ENCODE measurements around the gene ADAMTS9. TPM values are rescaled to one million over a fixed set of nuclear protein-coding genes. Genes with fewer than 3 reads are reported as not detected.

Gene ADAMTS9
- total RNA-seq, 1 donor from 2014 or later, result 47.7 TPM

DNA sequence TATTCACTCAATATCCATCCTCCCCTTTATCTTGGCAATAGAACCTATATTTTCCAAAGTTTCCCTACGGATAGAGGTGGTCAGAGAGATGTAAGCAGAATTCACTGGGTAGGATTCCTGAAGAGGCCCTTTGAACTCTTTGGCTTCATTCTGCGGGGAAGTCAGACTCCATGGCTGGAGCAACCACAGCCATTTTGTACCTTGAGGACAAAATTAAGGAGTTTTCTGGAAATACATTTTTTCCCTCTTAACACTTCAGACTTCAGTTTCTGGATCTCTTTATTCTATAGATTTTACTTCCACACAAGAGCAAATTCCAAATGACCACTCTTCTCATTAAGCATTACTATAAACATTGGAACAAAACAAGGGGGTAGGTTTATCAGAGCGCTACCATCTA lies 43.3 kb downstream of the ADAMTS9 start:
- peaks cover 3% of the 10 kb centered on the region for H3K27me3 Mint-ChIP-seq (ENCODE audit: insufficient read depth, low read depth)
- Histone ChIP-seq H3K4me1 (peaks cover 49% of the 10 kb centered on the region), H4K20me1 (ENCODE audit: low read depth) (no peaks in the 10 kb centered on the region), H3K4me2 (no peak overlapping the region), H3K4me3 (no peak overlapping the region), H3K27me3 (no peaks in the 10 kb centered on the region), H3K9ac (no peak overlapping the region), H3K27ac (no peak overlapping the region), H3F3A (ENCODE audit: low read depth) (peaks cover 39% of the 10 kb centered on the region), H3K36me3 (peaks cover 9% of the 10 kb centered on the region), H3K9me3 (ENCODE audit: low read depth) (no peaks in the 10 kb centered on the region), H2AFZ (replicated peaks) (no peak overlapping the region), H3K79me2 (ENCODE audit: low read depth) (no peaks in the 10 kb centered on the region)
- H3K4me1 Mint-ChIP-seq, result peaks cover 40% of the 10 kb centered on the region
- TF ChIP-seq EZH2phosphoT487 (IDR thresholded peaks at IDR 0.05) (no peak), EZH2 (IDR thresholded peaks at IDR 0.05) (no peak), CTCF (IDR thresholded peaks at IDR 0.05) (no peak)
- H3K27ac Mint-ChIP-seq, result no peak overlapping the region
- no peaks in the 10 kb centered on the region for H3K9me3 Mint-ChIP-seq
- peaks cover 43% of the 10 kb centered on the region for H3K36me3 Mint-ChIP-seq
- no peak overlapping the region for H3K4me3 Mint-ChIP-seq
- no peak for DNase-seq (ENCODE audit: low spot score)

- TF ChIP-seq EZH2 (IDR thresholded peaks at IDR 0.05) (no peak), EZH2phosphoT487 (IDR thresholded peaks at IDR 0.05) (no peak), CTCF (IDR thresholded peaks at IDR 0.05) (no peak)
- H3K4me1 ChIP-seq, result peaks cover 66% of the 10 kb centered on the region
- H3K9ac ChIP-seq, result no peak overlapping the region
- H3F3A ChIP-seq (ENCODE audit: low read depth), result peaks cover 58% of the 10 kb centered on the region
- Mint-ChIP-seq H3K4me1 (peaks cover 52% of the 10 kb centered on the region), H3K9me3 (no peaks in the 10 kb centered on the region), H3K27me3 (ENCODE audit: insufficient read depth, low read depth) (peaks cover 3% of the 10 kb centered on the region), H3K36me3 (peaks cover 29% of the 10 kb centered on the region), H3K27ac (peak overlapping the region; percentile 94), H3K4me3 (peak overlapping the region; percentile 67)
- peak overlapping the region; percentile 38 for H3K4me2 ChIP-seq
- H3K9me3 ChIP-seq (ENCODE audit: low read depth), result no peaks in the 10 kb centered on the region
- H3K79me2 ChIP-seq (ENCODE audit: low read depth), result no peaks in the 10 kb centered on the region
- H3K27ac ChIP-seq, result peak overlapping the region; percentile 42
- peak; percentile 85 for DNase-seq (ENCODE audit: low spot score)
- H2AFZ ChIP-seq (replicated peaks), result no peak overlapping the region
- no peak overlapping the region for H3K4me3 ChIP-seq
- no peaks in the 10 kb centered on the region for H4K20me1 ChIP-seq (ENCODE audit: low read depth)
- no peaks in the 10 kb centered on the region for H3K27me3 ChIP-seq
- H3K36me3 ChIP-seq, result peaks cover 9% of the 10 kb centered on the region
Measured at GRCh38 chr3:64642327-64643151, 45.3 kb downstream of the ADAMTS9 start.

DNA sequence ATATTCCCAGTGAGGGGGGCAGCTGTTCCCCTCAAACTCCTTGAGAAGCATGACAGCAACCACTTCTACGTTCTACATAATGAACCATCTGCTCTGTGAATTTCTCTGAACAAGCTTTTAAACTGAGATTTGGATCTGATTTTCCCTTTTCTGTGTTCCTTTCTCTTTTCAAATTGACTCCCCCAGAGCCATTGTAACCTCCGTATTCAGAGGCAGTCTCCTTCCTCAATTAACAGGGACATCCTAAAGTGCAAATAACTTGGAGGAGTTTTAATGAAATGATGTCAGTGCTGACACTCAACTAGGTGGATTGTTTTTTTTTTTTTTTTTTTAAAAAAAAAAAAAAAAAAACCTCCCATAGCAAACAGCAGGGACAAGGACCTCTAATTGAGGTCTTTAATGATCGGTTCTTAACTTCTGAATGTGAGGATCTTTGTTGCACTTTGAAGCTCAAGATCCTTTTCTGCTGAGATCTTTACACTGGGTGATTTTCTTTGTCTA lies 48.8 kb downstream of the ADAMTS9 start:
- Mint-ChIP-seq H3K36me3 (peaks cover 19% of the 10 kb centered on the region), H3K4me3 (peak overlapping the region; percentile 18), H3K4me1 (peaks cover 47% of the 10 kb centered on the region), H3K27me3 (ENCODE audit: insufficient read depth, low read depth) (peaks cover 3% of the 10 kb centered on the region), H3K9me3 (no peaks in the 10 kb centered on the region), H3K27ac (peak overlapping the region; percentile 93)
- no peaks in the 10 kb centered on the region for H4K20me1 ChIP-seq (ENCODE audit: low read depth)
- no peaks in the 10 kb centered on the region for H3K9me3 ChIP-seq (ENCODE audit: low read depth)
- no peaks in the 10 kb centered on the region for H3K27me3 ChIP-seq
- peak overlapping the region; percentile 72 for H3K4me2 ChIP-seq
- TF ChIP-seq EZH2phosphoT487 (IDR thresholded peaks at IDR 0.05), result peak; percentile 51
- TF ChIP-seq EZH2 (IDR thresholded peaks at IDR 0.05), result no peak
- no peak overlapping the region for H2AFZ ChIP-seq (replicated peaks)
- H3F3A ChIP-seq (ENCODE audit: low read depth), result peaks cover 58% of the 10 kb centered on the region
- H3K9ac ChIP-seq, result no peak overlapping the region
- H3K36me3 ChIP-seq, result peaks cover 3% of the 10 kb centered on the region
- peak; percentile 68 for DNase-seq (ENCODE audit: low spot score)
- peaks cover 83% of the 10 kb centered on the region for H3K4me1 ChIP-seq
- H3K79me2 ChIP-seq (ENCODE audit: low read depth), result no peaks in the 10 kb centered on the region
- peak overlapping the region; percentile 75 for H3K27ac ChIP-seq
- H3K4me3 ChIP-seq, result no peak overlapping the region

GRCh38 chr3:64638511-64638910 lies 49.3 kb downstream of the ADAMTS9 start:
- H3K9ac ChIP-seq, result no peak overlapping the region
- no peaks in the 10 kb centered on the region for H3K9me3 ChIP-seq (ENCODE audit: low read depth)
- H3K4me3 ChIP-seq, result no peak overlapping the region
- H3K4me1 Mint-ChIP-seq, result peaks cover 47% of the 10 kb centered on the region
- H3K36me3 ChIP-seq, result peaks cover 3% of the 10 kb centered on the region
- no peak overlapping the region for H2AFZ ChIP-seq (replicated peaks)
- H3K27ac Mint-ChIP-seq, result peak overlapping the region; percentile 77
- H3K4me2 ChIP-seq, result peak overlapping the region; percentile 72
- peaks cover 83% of the 10 kb centered on the region for H3K4me1 ChIP-seq
- no peak for DNase-seq (ENCODE audit: low spot score)
- no peaks in the 10 kb centered on the region for H3K9me3 Mint-ChIP-seq
- H3K27me3 Mint-ChIP-seq (ENCODE audit: insufficient read depth, low read depth), result peaks cover 3% of the 10 kb centered on the region
- TF ChIP-seq EZH2 (IDR thresholded peaks at IDR 0.05) (no peak), EZH2phosphoT487 (IDR thresholded peaks at IDR 0.05) (no peak), CTCF (IDR thresholded peaks at IDR 0.05) (no peak)
- peak overlapping the region; percentile 75 for H3K27ac ChIP-seq
- H3K4me3 Mint-ChIP-seq, result peak overlapping the region; percentile 11
- peaks cover 53% of the 10 kb centered on the region for H3F3A ChIP-seq (ENCODE audit: low read depth)
- peaks cover 21% of the 10 kb centered on the region for H3K36me3 Mint-ChIP-seq
- H3K79me2 ChIP-seq (ENCODE audit: low read depth), result no peaks in the 10 kb centered on the region
- no peaks in the 10 kb centered on the region for H3K27me3 ChIP-seq
- no peaks in the 10 kb centered on the region for H4K20me1 ChIP-seq (ENCODE audit: low read depth)

All from neural progenitor cell (in vitro differentiated cells).